Loucy (cell line): ENCODE results near the gene TBX15.

Experiments used
- H2AFZ ChIP-seq: fragments of 200-600 bp; sonication (generic); 2 replicates; pipeline ENCODE4 v1.6.0; 2016; ENCODE audit warnings: antibody characterized with exemption, mild to moderate bottlenecking, low read length, moderate library complexity
- H3F3A ChIP-seq: fragments of 200-600 bp; 2 replicates; pipeline ENCODE4 v1.6.0; 2016; ENCODE audit warnings: antibody characterized with exemption, low read depth, mild to moderate bottlenecking
- H3K27me3 ChIP-seq: fragments of 200-600 bp; sonication (generic); 2 replicates; pipeline ENCODE4 v1.6.1; 2014; ENCODE audit warnings: low read length, mild to moderate bottlenecking; ENCODE audit not compliant: insufficient read depth, poor library complexity, severe bottlenecking
- H3K36me3 ChIP-seq: fragments of 200-600 bp; sonication (generic); 2 replicates; pipeline ENCODE4 v1.6.1; 2016; ENCODE audit warnings: low read length; ENCODE audit not compliant: insufficient read depth
- H3K4me1 ChIP-seq: fragments of 200-600 bp; sonication (generic); 2 replicates; pipeline ENCODE4 v1.5.1; 2014; ENCODE audit warnings: low read length, mild to moderate bottlenecking; ENCODE audit not compliant: insufficient read depth, poor library complexity, severe bottlenecking
- H3K4me2 ChIP-seq: fragments of 200-600 bp; sonication (generic); 2 replicates; pipeline ENCODE4 v1.6.0; 2014; ENCODE audit warnings: antibody characterized with exemption, low read length, low read depth, mild to moderate bottlenecking; ENCODE audit not compliant: poor library complexity, severe bottlenecking
- H3K4me3 ChIP-seq: fragments of 200-600 bp; sonication (generic); 2 replicates; pipeline ENCODE4 v1.5.1; 2014; ENCODE audit warnings: low read length, mild to moderate bottlenecking, mixed read lengths; ENCODE audit not compliant: poor library complexity, severe bottlenecking
- H3K79me2 ChIP-seq: fragments of 200-600 bp; sonication (generic); 2 replicates; pipeline ENCODE4 v1.6.1; 2014; ENCODE audit warnings: low read length; ENCODE audit not compliant: insufficient read depth
- H3K9ac ChIP-seq: fragments of 200-600 bp; sonication (generic); 2 replicates; pipeline ENCODE4 v1.6.0; 2014; ENCODE audit warnings: mild to moderate bottlenecking, low read depth, low read length, moderate library complexity; ENCODE audit not compliant: poor library complexity, severe bottlenecking
- H3K9me2 ChIP-seq: fragments of 200-600 bp; sonication (generic); replicated peaks from 2 replicates; pipeline ENCODE4 v1.6.1; 2016; ENCODE audit warnings: low read depth, low read length, mixed read lengths
- H3K9me3 ChIP-seq: fragments of 200-600 bp; sonication (generic); 2 replicates; pipeline ENCODE4 v1.6.1; 2014; ENCODE audit warnings: mild to moderate bottlenecking, antibody characterized with exemption, low read length, low read depth; ENCODE audit not compliant: insufficient read depth
- H4K20me1 ChIP-seq: fragments of 200-600 bp; sonication (generic); 2 replicates; pipeline ENCODE4 v1.6.0; 2014; ENCODE audit warnings: antibody characterized with exemption, low read length, mild to moderate bottlenecking; ENCODE audit not compliant: insufficient read depth, poor library complexity, severe bottlenecking
- EZH2phosphoT487 ChIP-seq: fragments of 200-600 bp; IDR thresholded peaks from 2 replicates; pipeline ENCODE4 v1.6.1; 2018; ENCODE audit warnings: antibody characterized with exemption, mild to moderate bottlenecking, moderate library complexity, borderline replicate concordance
- TF ChIP-seq, protein P1 (sequence below): fragments of 200-600 bp; sonication (generic); conservative IDR thresholded peaks from 2 replicates; pipeline ENCODE4 v1.5.1; 2014; ENCODE audit warnings: mild to moderate bottlenecking, antibody characterized with exemption, low read length

The TBX15 gene

DNA sequence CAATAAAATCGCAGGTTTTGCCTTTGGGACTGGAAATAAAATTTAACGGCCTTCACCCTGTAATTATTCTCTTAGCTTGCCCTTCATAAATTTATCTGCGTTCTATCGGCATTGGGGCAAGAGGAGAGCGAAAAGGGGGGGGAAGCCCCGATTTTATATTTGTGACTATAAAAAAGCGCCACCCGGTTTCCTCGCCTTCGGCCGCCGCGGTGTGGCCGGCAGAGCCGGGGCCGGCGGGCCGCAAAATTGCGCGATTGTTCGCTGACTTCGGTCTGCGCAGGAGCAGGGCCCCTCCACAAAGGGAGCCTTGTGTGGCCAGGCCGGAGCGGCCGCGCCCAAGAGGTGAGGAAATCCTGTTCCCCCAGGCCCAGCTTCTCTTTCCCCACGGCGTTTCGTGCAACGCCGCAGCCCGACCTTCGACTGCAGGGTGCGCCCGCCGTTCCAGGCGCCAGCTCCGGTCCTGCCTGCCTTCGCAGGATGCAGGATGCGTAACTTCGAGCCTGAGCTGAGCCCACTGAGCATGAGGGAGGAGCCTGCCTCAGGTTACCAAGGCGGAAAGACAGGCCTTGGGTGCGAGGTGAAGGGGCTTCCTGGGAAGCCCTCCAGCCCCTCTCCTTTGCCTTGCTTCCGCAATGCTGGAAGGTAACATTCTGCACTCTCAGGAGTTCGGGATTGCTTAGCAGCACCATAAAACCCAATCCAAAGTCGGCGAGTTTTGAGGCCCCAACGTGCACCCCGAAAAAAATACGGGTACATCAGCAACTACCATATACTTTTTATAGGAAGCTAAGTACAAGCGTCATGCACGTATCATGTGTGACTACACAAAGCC lies 4.9 kb upstream of the TBX15 start:
- H3F3A ChIP-seq, result no peaks in the 10 kb centered on the region
- no peak overlapping the region for H3K9ac ChIP-seq
- no peak overlapping the region for H2AFZ ChIP-seq
- H3K9me3 ChIP-seq, result no peaks in the 10 kb centered on the region; the same call in 1 of the 2 replicates
- H3K79me2 ChIP-seq, result no peaks in the 10 kb centered on the region
- H3K4me2 ChIP-seq, result no peak overlapping the region
- H3K4me3 ChIP-seq, result no peak overlapping the region
- peaks cover 1% of the 10 kb centered on the region for H3K27me3 ChIP-seq
- no peaks in the 10 kb centered on the region for H3K4me1 ChIP-seq
- no peaks in the 10 kb centered on the region for H3K36me3 ChIP-seq
- H3K9me2 ChIP-seq, result no peaks in the 10 kb centered on the region
- no peaks in the 10 kb centered on the region for H4K20me1 ChIP-seq
- no peak for TF ChIP-seq EZH2phosphoT487
- TF ChIP-seq, protein P1, sequence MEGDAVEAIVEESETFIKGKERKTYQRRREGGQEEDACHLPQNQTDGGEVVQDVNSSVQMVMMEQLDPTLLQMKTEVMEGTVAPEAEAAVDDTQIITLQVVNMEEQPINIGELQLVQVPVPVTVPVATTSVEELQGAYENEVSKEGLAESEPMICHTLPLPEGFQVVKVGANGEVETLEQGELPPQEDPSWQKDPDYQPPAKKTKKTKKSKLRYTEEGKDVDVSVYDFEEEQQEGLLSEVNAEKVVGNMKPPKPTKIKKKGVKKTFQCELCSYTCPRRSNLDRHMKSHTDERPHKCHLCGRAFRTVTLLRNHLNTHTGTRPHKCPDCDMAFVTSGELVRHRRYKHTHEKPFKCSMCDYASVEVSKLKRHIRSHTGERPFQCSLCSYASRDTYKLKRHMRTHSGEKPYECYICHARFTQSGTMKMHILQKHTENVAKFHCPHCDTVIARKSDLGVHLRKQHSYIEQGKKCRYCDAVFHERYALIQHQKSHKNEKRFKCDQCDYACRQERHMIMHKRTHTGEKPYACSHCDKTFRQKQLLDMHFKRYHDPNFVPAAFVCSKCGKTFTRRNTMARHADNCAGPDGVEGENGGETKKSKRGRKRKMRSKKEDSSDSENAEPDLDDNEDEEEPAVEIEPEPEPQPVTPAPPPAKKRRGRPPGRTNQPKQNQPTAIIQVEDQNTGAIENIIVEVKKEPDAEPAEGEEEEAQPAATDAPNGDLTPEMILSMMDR, result no peak

DNA sequence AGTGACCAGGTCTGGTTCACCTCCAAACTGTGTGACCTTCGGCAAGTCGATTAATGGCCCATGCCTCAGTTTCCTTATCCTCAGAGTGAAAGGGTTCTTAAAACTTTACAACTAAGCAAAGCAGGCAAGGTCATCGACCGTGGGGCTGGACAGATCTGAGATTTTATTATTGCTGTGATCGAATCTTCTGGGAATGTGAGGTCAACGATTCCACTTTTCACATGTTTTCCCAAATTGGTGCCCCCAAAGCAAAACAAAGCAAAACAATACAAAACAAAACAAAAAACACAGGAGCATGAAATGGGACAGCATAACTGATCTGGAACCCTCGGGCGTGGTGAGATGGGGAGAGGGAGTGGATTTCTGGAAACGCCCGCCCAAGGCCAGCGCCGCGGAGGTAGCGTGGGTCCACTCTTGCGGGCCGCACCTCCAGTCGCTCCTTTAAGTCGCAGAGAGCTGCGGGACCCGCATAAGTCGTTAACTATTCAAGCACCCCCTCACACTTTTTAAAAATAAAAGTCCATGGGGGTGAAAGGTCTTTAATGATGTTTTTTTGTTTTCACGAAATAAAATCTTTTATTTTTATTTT lies 4.2 kb upstream of the TBX15 start:
- Histone ChIP-seq H3K4me3 (no peak overlapping the region), H4K20me1 (no peaks in the 10 kb centered on the region), H3K4me1 (no peaks in the 10 kb centered on the region), H3K36me3 (no peaks in the 10 kb centered on the region), H3K27me3 (no peaks in the 10 kb centered on the region), H3K9me3 (no peaks in the 10 kb centered on the region; the same call in 1 of the 2 replicates), H3K79me2 (no peaks in the 10 kb centered on the region), H3K9me2 (no peaks in the 10 kb centered on the region), H3K4me2 (no peak overlapping the region), H3F3A (no peaks in the 10 kb centered on the region), H3K9ac (no peak overlapping the region), H2AFZ (no peak overlapping the region)
- TF ChIP-seq EZH2phosphoT487, result no peak
- TF ChIP-seq, protein P1, result no peak

DNA sequence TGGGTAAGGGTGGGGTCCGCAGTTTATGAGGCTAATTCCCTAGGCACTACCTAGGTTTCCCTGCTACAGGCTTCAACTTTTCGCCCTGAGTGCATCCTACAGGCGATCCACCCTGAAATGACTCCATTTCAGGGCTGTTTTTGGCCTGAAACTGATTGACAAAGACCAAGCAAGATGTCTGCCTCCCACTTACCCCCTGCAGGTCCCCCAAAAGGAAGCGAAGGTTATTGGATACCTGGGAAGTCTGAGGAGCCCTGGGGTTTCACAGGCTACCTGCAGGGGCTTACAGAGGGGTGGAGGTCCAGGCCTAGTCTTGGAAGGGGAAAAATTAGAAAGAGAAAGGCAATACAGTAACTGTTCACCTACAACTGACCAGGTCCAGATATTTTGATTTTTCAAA lies 3.3 kb upstream of the TBX15 start:
- Histone ChIP-seq H3K9me3 (no peaks in the 10 kb centered on the region; the same call in 1 of the 2 replicates), H3K4me1 (no peaks in the 10 kb centered on the region), H3K9ac (no peak overlapping the region), H3K9me2 (no peaks in the 10 kb centered on the region), H4K20me1 (no peaks in the 10 kb centered on the region), H3K79me2 (no peaks in the 10 kb centered on the region), H3K4me3 (no peak overlapping the region), H3F3A (no peaks in the 10 kb centered on the region), H3K36me3 (no peaks in the 10 kb centered on the region), H2AFZ (no peak overlapping the region), H3K27me3 (no peaks in the 10 kb centered on the region), H3K4me2 (no peak overlapping the region)
- no peak for TF ChIP-seq EZH2phosphoT487
- TF ChIP-seq, protein P1, result no peak
